ENCODE measurements around the gene COX6B2.

COX6B2 gene

GRCh38 chr19:55383279-55384130 is 29.0 kb upstream of the COX6B2 start:
- peak; percentile 81 for DNase-seq

GRCh38 chr19:55382522-55383054 is 28.1 kb upstream of the COX6B2 start:
- DNase-seq: no peak

DNA sequence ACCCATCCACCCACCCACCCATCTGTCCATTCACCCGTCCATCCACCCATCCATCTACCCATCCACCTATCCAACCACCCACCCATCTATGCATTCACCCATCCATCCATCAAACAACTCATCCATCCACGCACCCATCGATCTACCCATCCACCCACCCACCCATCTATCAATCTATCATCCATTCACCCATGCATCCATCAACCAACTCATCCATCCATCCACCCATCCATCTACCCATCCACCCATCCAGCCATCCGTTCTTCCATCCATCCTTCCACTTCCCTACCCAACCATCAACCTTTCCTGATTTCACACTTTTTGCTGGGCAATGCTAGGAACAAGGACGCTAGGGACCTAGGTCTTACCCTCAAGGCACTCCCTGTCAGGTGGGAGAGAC is 27.5 kb upstream of the COX6B2 start:
- no peak for DNase-seq

DNA sequence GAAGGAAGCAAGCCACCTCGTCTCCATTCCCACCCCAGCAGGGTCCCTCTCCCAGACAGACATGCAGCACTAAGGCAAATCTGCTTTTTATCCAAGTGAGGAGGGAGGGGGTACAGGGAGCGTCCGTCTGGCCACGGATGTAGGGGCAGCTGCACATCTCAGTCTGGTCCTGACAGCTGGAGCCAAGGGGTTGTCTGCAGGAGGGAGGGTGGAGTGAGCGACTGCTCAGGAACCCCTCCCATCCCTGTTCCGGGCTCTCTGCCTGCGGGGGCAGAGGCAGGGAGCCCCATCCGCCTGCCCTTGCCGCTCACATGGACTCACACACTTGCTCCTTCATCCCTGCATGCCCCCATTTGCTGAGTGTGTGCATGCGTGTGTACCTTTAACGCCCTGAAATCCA is 24.7 kb upstream of the COX6B2 start:
- DNase-seq: peak; percentile 53

GRCh38 chr19:55377356-55378131 is 23.0 kb upstream of the COX6B2 start:
- DNase-seq: peak; percentile 50

DNA sequence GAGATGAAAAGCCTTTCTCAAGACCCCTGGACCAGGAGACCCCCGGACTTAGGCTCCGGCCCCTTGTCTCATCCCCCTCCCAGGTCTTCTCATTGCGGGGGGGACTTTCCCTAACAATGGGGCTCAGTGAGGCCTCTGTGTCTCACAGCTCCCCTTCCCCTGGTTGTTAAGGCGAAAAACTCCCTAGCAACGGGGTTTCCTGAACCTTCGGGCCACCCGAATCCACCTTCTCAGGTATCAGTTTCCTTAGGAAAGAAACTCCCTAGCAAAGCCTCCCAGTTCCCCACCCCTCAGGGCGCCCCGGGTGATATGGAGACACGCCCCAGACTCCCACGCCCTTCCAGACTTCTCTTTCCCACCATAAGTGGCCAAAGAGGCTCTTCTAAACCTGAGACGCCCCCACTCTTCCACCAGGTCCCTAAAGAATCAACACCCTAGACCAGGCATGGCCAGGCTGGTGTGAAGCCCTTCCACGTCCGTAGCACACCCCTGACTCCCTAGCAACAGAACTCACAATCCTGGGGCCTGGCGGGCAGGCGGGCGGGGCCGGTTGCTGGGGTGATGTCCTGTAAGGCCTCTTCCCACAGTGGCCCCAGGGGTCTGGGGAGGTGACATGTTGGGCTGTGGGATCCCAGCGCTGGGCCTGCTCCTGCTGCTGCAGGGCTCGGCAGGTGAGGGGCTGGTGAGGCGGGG is 21.9 kb upstream of the COX6B2 start, which contains the start of gene TMEM190:
Gene TMEM190 (plus strand): TSS at position 586 of the 693 bp plus-strand sequence. CDS start 28 bp downstream, at position 614.
- DNase-seq: no peak

DNA sequence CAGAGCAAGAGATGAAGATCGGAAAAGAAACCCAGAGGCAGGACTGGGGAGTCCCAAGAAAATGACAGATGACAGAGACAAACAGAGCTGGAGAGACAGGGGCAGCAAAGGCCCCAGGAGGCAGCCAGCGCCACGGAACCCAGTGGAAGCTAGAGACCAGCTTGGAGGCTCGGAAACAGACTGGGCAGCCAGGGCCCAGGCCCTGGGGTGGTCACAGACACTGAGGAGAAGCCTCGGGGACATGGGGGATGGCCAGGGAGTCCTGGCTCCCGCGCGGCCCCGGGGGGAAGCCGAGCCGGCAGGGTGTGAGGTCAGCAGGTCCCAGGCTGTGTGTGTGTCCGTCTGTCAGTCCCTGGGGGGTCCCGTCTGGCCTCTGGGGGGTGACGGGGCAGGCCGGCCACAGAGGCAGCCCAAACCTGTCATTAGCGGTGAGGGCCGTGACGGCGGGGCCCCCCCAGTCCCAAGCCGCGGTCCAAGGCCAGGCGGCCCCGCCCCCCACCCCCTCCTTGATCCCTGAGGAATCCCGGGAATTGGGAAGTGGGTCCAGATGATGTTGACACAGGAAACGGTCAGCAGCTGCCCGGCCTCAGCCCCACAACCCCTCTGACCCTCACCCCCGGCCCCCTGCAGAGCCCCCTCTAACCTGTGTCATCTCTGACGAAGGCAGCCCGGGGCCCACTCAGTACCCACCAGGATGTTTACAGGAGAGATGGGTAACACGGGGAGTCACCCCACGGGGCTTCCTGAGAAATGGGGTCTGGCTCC is 19.7 kb upstream of the COX6B2 start:
- no peak for DNase-seq

- DNase-seq: no peak
Observed at GRCh38 chr19:55373306-55373992, 18.9 kb upstream of the COX6B2 start.

- no peak for DNase-seq
Observed at GRCh38 chr19:55372316-55373081, 18.0 kb upstream of the COX6B2 start.

- no peak for DNase-seq
Observed at GRCh38 chr19:55370305-55370988, 15.9 kb upstream of the COX6B2 start, which contains the start of gene IL11. Gene IL11, minus strand, starts transcription at chr19:55370463. Its CDS starts 153 bp downstream, at chr19:55370310.

DNA sequence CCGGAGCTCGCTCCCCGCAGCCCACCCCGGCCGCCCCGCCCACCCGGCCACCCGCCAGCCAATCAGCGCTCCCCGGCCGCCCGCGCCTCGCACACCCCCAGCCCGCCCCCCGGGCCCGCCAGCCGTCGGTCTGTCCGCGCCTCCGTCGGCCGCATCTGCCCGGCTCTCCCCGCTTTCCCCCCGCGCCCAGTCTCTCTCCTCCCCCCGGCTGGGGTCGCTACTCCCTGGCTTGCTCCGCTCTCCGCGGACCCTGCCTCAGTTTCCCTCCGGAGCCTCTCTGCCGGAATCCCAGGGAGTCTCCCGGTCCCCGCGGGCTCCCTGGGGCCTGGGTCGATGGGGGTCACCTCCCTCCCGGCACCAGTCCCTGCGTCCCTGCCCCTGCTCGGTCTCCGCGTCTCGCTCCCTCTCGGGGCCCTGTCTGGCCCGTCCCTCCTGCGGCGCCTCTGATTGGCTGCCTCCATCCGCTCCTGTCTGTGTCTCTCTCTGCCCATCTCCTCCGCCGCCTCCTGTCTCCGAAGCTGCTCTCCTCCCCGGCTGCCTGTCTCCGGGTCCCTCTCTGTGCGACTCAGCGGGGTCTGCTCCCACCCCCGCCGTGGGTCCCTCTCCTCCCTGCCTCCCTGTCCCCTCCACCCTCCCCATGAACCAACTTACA is 15.3 kb upstream of the COX6B2 start:
- DNase-seq: peak; percentile 83

- DNase-seq: no peak
Observed at GRCh38 chr19:55368701-55369563, 14.4 kb upstream of the COX6B2 start.

GRCh38 chr19:55368106-55368505 is 13.6 kb upstream of the COX6B2 start:
- no peak for DNase-seq

- DNase-seq: no peak
Observed at GRCh38 chr19:55366790-55367189, 12.3 kb upstream of the COX6B2 start.

GRCh38 chr19:55365964-55366363 is 11.4 kb upstream of the COX6B2 start:
- DNase-seq: no peak

DNA sequence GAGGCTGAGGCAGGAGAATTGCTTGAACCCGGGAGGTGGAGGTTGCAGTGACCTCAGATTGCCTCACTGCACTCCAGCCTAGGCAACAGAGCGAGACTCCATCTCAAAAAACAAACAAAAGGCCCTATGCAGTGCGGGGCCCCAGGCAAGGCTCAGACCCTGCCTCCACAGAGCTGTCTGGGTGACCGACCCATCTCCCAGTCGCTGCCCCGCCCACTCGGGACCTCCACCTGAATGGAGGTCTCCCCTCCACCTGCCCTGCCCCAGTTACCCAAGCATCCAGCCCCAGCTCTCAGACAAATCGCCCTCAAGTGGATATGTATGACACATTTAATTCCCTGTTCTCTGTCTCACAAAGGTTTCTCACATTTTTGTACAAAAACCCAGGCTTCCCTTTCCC is 10.7 kb upstream of the COX6B2 start:
- no peak for DNase-seq

DNA sequence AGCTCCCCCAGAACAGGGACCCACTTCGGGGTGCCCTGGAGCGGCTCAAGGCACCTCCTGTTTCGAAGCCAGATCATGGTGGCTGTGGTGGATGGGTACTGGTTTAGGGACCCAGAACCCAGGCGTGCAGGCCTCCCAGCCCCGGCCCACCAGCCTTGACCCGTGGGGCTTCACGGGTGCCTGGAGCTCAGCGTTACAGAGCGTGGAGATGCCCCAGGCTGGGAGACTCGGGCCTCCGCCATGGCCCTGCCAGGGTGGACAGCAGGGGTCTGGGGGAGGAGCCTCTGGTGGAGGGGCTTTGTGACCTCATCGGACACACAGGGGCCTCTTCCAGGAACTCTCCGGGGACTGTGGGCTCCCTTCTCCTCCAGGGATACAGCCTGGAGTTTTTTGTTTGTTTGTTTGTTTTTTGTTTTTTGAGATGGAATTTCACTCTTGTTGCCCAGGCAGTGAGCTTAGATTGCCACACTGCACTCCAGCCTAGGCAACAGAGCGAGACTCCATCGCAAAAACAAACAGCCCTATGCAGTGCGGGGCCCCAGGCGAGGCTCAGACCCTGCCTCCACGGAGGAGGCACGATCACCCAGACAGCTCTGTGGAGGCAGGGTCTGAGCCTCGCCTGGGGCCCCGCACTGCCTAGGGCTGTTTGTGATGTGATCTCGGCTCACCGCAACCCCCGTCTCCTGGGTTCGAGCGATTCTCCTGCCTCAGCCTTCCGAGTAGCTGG is 8.6 kb upstream of the COX6B2 start, which contains the start of gene GARIN5B:
Gene GARIN5B (minus strand): TSS at position 271 of the 727 bp plus-strand sequence. CDS start 194 bp downstream, at position 77.
- DNase-seq: no peak

Measured in eye (tissue), 1 donor.